NCI-H146 treated with DMSO at 0.1 percent for 48 hours (cell line): ENCODE data around the gene TCF7L2.

Experiments
- DNase-seq: peaks from one replicate; lab custom pipeline; 2025; ENCODE audit not compliant: unreplicated experiment; lab: John Stamatoyannopoulos, UW

TCF7L2 gene

GRCh38 chr10:113140143-113141011 is 190.3 kb downstream of the TCF7L2 start:
- no peak for DNase-seq

DNA sequence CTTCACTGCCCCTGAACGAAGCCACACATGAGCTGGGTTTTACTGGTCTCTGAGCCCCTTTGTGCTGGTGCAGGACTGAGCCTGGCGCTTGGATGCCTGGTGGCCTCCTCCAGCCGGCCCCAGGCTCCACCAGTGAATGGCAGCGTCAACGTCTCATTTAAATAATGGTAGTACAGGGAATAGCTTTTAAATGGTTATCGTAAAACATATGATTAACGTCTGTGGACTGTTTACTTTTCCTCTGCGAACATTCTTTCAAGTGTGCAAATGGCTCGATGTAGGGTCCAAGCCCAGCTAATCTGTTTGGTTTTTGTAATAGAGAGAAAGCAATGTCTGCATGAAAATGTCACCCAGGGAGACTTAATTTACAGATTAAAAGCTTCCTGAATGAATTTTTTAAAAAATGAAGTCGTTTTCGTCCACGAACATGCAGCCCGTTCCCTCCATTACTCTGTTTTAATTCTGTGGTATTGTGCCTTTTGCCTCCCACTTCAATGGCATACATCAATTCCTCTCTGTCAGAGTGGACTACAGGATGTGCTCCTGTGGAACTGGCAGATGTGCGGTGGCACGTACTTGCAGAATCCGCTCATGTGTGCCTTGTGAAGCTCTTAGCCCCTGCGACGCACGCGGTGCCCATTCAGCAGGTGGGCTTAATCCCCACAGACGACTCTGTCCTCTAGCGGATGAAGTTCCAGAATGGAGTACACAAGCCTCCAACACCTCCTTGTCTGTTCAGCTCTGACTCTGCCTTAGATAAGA is 192.7 kb downstream of the TCF7L2 start:
- no peak for DNase-seq

DNA sequence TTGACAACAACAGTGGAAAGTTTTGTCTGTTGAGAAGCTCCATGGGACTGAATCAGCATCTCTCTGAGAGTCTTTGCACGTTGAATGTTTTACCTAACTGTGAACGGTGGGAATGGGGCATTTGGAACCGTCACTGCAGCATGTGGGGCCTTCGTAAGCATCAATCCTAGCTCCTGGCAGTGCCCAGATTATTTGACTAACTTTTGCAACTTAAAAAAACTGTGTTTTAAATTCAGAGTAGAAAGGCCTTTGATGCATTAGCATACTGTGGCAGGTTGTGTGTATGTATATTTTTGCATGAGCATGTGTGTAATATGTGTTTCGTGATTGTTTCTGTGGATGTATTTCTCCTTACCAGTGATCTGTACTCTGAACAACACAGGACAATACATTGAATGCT is 194.5 kb downstream of the TCF7L2 start:
- DNase-seq = no peak

- no peak for DNase-seq
Observed at GRCh38 chr10:113148071-113148825, 198.2 kb downstream of the TCF7L2 start.

GRCh38 chr10:113148901-113149300 is 198.9 kb downstream of the TCF7L2 start:
- DNase-seq = no peak

GRCh38 chr10:113149626-113150025 is 199.6 kb downstream of the TCF7L2 start:
- no peak for DNase-seq

- no peak for DNase-seq
Observed at GRCh38 chr10:113151190-113151666, 201.2 kb downstream of the TCF7L2 start.

DNA sequence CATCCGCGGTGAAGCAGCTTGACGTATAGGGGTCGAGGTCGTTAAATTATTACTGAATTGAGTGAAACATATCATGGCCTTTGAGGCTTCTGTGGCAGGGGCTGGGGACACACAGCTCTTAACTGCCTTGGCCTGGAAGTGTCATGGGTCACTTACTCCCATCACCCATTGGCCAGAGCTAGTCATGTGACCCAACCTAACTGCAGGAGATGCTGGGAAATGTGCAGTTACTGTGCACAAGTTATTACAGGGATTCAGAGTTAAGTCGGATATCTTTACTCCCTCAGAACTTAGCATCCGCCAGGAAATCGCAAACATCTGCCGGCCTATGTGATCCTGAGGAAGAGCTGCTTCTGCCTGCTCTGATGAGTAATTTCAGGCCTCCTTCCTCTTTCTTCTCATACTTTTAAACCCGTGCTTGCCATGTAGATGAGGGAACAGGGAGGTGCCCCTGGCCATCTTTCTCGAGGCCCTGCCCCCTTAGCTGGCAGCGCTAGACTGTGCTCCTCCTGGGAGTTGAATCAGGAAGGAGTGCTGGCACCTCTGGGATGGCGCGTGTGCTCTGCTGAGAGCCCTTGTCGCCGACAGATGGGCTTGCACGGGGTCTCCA is 203.6 kb downstream of the TCF7L2 start:
- DNase-seq = no peak

DNA sequence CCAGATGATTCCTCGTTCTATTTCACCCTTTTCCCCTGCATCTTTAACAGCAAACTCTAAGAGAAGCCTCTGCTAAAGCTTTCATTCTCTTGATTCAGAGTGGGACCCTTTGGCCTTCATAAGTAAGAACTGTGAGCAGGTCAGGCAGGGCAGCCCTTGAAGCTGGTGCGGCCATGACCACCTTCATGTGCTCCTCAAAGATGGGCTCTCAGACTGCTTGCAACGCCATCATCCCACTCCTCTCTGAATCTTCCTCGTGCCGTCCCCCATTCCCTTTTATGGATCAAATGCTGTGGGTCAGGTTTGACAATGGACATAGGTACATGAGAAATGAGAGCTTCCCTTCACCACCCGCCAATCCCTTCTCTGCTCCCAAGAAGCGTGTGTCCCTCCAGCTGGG is 207.4 kb downstream of the TCF7L2 start:
- DNase-seq = no peak

DNA sequence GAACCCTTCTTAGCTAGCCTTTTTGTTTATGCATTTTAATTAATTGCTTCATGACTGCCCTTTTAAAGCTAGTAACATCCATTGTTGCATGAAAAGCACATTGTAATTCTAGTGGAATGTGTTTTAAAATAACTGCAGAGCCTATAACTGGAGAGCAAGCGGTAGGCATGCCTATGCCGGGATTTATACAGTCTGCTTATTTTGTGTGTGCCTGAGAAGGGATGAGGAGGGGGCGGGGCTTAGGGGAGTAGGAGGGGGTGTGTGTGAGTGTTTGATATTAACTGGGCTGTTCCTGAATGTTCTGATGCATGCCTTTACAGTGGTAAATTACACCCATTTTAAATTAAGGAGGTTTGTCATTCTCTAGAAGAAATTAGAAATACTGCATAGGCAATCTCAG is 208.1 kb downstream of the TCF7L2 start:
- DNase-seq = no peak

DNA sequence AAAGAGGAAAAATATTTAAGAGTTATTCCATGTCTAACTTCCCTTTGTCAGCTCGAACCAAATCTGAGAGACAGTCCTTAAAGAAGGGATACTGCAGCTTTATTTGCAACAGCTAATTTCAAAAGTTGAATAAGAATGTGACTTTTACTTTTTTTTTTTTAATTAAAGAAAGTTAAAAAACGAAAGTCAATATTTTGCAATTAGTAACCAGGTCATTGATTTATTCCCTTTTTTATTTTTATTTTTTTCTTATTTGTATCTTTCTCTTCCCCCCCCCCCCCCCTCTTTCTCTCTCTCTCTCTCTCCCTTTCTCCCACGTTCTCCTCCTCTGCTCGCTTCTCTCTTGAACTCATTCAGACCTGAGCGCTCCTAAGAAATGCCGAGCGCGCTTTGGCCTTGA is 209.5 kb downstream of the TCF7L2 start:
- no peak for DNase-seq

DNA sequence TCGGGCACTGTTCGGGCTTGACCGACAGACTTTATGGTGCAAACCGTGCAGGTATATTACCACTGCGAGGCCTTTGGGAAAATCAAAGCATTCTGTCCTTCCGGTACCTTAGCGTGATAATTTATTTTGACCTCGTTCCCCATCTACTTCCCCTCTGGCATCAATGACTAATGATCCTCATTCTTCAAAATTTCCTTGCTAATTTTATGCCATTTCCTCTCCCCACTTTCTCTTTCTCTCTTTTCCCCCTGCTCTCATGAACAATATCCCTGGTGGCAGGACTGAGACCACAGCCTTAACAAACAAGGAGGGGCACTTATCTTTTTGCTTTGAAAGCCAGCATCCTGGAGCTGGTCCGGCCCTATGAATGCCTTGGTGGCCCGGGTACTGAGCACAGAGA is 210.6 kb downstream of the TCF7L2 start:
- no peak for DNase-seq

DNA sequence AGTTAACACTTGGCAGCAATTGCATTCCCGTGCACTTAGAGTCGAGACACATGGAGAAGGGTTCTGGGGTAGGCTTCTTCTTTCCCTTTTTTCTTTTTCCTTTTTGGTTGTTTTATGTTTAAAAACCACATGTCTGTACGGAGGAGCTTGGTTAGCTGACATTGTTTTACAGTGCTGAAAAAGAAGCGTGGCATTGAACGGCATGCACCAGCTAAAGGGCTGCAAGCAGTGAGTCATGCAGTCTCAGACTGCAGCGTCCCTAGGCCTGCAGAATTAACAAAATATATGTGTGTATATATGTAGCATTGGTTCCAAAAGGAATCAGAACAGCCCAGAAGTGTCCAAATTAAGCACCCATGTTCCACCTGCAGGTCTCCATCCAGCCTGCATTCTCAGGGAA is 211.0 kb downstream of the TCF7L2 start:
- no peak for DNase-seq

DNA sequence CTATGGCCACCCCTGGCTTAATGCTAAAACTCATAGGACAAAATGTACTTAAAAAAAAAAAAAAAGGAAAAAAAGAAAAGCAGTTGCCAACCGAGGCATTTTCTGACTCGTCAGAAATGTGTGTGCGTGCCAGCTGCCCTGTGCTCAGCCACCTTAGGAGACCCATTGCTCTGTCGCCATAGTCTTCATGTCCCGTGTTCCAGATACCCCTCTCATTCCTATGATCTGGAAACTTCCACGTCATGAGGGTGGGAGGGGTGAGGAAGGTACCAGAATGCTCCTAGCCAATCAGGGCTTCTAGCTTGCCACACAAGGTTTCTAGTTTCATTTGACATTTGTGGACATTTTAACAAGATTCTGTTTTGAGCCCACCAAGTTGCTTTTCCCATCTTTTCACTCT is 212.9 kb downstream of the TCF7L2 start:
- DNase-seq = no peak

- DNase-seq = no peak
Observed at GRCh38 chr10:113165673-113166072, 215.6 kb downstream of the TCF7L2 start.

DNA sequence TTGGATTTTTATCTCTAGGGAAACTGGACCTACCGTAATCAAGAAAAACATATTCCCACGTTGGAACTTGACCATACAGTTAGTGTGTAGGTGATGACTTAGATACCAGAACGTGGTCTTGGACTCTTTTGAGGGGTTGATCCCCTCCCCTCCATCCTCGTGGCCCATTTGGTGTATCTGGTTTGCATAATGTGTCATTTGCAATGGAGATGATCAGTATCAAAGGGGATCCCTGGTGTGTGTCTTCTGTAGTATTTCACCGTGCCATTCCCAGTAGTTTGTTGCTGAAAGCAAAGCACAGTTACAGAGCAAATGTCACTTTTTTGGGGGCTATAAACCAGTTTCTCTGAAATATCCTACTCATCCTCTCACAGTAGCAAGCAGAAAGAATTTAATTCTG is 217.7 kb downstream of the TCF7L2 start:
- no peak for DNase-seq

GRCh38 chr10:113168584-113168983 is 218.5 kb downstream of the TCF7L2 start:
- no peak for DNase-seq

DNA sequence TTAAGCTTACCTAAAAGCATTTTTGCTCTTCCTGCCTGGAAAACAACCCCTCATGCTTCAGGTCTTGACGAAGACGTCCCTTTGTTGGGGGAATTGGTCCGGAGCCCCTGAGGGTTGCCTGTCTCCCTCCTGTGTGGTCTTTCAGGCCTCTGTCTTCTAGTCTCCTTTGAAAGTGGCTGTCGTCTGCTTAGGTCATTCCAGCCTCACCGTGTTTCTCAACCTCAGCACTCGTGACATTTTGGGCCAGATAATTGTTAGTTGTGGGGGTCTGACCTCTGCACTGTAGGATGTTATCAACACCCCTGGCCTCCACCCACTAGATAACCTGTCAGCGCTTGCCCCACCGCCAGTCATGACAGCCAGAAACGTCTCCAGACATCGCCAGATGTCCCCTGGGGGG is 219.1 kb downstream of the TCF7L2 start:
- no peak for DNase-seq

GRCh38 chr10:113169853-113170460 is 219.9 kb downstream of the TCF7L2 start:
- DNase-seq = no peak

GRCh38 chr10:113171662-113172061 is 221.6 kb downstream of the TCF7L2 start:
- no peak for DNase-seq

GRCh38 chr10:113175176-113175575 is 225.1 kb downstream of the TCF7L2 start:
- no peak for DNase-seq
